ENCODE results near the gene HECTD2. TPM values are rescaled to one million over a fixed set of nuclear protein-coding genes. Genes with fewer than 3 reads are reported as not detected.

HECTD2 gene
- total and polyA plus RNA-seq, 9 of the 15 experiments (the other 6 are each of a cell fraction or from before 2014, with no cell fraction given): 1.3 to 5.9 (median 3.9) TPM

- Histone ChIP-seq H3K9me3 (replicated peaks; ENCODE audit: control insufficient read depth, insufficient read depth, low read depth, low read length) (no peaks in the 10 kb centered on the region), H3K4me2 (ENCODE audit: insufficient read depth, low read length) (no peak overlapping the region), H3K4me1 (replicated peaks in 1 of 2; ENCODE audit: control insufficient read depth in 2 of 2, insufficient read depth in 2 of 2, low read length in 2 of 2) (peaks cover 0 to 3% of the 10 kb centered on the region in 2 experiments; a peak in 1 of 5 replicates), H3K9me1 (ENCODE audit: control insufficient read depth, insufficient read depth, low read length) (no peaks in the 10 kb centered on the region), H3K79me2 (ENCODE audit: control insufficient read depth, insufficient read depth, low read length) (no peaks in the 10 kb centered on the region), H3K36me3 (ENCODE audit: control insufficient read depth, insufficient read depth, low read length) (no peaks in the 10 kb centered on the region), H3K4me3 (no peak overlapping the region), H3K27me3 (ENCODE audit: control insufficient read depth in 2 of 2, insufficient read depth in 2 of 2, low read length in 2 of 2) (no peaks in the 10 kb centered on the region), H3K27ac (ENCODE audit: extremely low read depth, low read depth, low read length) (no peak overlapping the region), H3K9ac (ENCODE audit: insufficient read depth in 1 of 2, low read depth in 2 of 2, low read length in 2 of 2) (no peak overlapping the region), H2AFZ (ENCODE audit: low read depth, low read length) (no peak overlapping the region), H4K20me1 (replicated peaks; ENCODE audit: control insufficient read depth, insufficient read depth, low read length) (no peaks in the 10 kb centered on the region)
- in situ Hi-C loops (cut with MboI): no loop called here
- intact Hi-C loops (cut with micrococcal nuclease): no loop called here
- peak in 1 of 4 experiments; percentile 8 for DNase-seq (ENCODE audit: extremely low read depth in 1 of 4, low spot score in 3 of 4)
- BruUV-seq (replicated peaks): no TSS peak
- ChIA-PET POLR2A (no interaction called here), CTCF (ENCODE audit: low intra/inter-chr PET ratio) (no interaction called here)
- TF ChIP-seq ZNF316 (IDR thresholded peaks at IDR 0.05) (peak; percentile 72), ZBTB8A (IDR thresholded peaks at IDR 0.05; ENCODE audit: partially characterized antibody) (no peak), NFE2 (IDR thresholded peaks at IDR 0.05; ENCODE audit: low read depth) (peak; percentile 41; the same call in 1 of the 2 replicates), KLF10 (CRISPR knock-in tag; IDR thresholded peaks at IDR 0.05) (no peak), TAF7 (tag; IDR thresholded peaks at IDR 0.05) (no peak), JUND (IDR thresholded peaks at IDR 0.05; ENCODE audit: borderline replicate concordance, low read depth, low read length) (peak; percentile 69; the same call in 1 of the 2 replicates), JUND (tag; IDR thresholded peaks at IDR 0.05; ENCODE audit: borderline replicate concordance, low read depth, low read length) (peak; percentile 76), FOSL1 (tag; conservative IDR thresholded peaks at IDR 0.05) (peak; percentile 50; the same call in 1 of the 2 replicates), C11orf30 (IDR thresholded peaks at IDR 0.05; ENCODE audit: low read depth) (peak; percentile 67), MAFG (tag; conservative IDR thresholded peaks at IDR 0.05) (peak; percentile 53)
- TF ChIP-seq, protein P1, sequence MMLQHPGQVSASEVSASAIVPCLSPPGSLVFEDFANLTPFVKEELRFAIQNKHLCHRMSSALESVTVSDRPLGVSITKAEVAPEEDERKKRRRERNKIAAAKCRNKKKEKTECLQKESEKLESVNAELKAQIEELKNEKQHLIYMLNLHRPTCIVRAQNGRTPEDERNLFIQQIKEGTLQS (IDR thresholded peaks at IDR 0.05): peak; percentile 79
- TF ChIP-seq, protein P1 (CRISPR knock-in tag; conservative IDR thresholded peaks at IDR 0.05): no peak
- no peak for ATAC-seq
- WGBS (ENCODE audit: insufficient coverage, low coverage, missing lambda C conversion rate): 20% methylated on average over 4 of the region's 5 CpGs
- FAIRE-seq: no peak
These were observed 101.6 kb downstream of the HECTD2 start for GRCh38 chr10:91511549-91512330.

All from K562 (cell line).